Ovary (tissue), 9 donors: ENCODE data around the gene RHOBTB1. TPM values are rescaled to one million over a fixed set of nuclear protein-coding genes. Genes with fewer than 3 reads are reported as not detected.

ENCODE experiments used
- DNase-seq, 5 donors: peaks; one replicate each; pipeline ENCODE4 v3.0.0-alpha.2; 2019 to 2020
- H3K27ac ChIP-seq, 2 donors: fragments of 200-600 bp; one replicate each; pipeline versions ENCODE4 v1.5.1 to v1.8.0; 2019 to 2022
- H3K27me3 ChIP-seq: fragments of 200-600 bp; one replicate; pipeline ENCODE4 v1.8.0; 2022
- H3K36me3 ChIP-seq: fragments of 200-600 bp; sonication (generic); one replicate; pipeline ENCODE4 v1.5.1; 2019
- H3K4me1 ChIP-seq: one replicate; pipeline ENCODE4 v1.8.1; 2013; ENCODE audit warnings: mild to moderate bottlenecking, moderate library complexity; ENCODE audit not compliant: insufficient read depth
- H3K4me3 ChIP-seq: fragments of 200-600 bp; sonication (generic); one replicate; pipeline ENCODE4 v1.5.1; 2017
- H3K9me3 ChIP-seq, 2 donors: fragments of 200-600 bp in 1 of 2; sonication (generic) in 1 of 2; one replicate each; pipeline versions ENCODE4 v1.5.1 to v1.8.1; 2013 to 2019; ENCODE audit warnings: mild to moderate bottlenecking in 1 of 2, moderate library complexity in 1 of 2
- EP300 ChIP-seq: sonication (generic); formaldehyde crosslinking; IDR thresholded peaks from one replicate; pipeline ENCODE4 v1.6.1; 2017; ENCODE audit warnings: antibody characterized with exemption
- POLR2A ChIP-seq: fragments of 450-650 bp; IDR thresholded peaks from one replicate; pipeline ENCODE4 v1.6.1; 2017; ENCODE audit warnings: antibody characterized with exemption, mild to moderate bottlenecking, moderate library complexity
- WGBS, 3 donors: extraction: QIAGEN DNeasy Blood & Tissue Kit in 1 of 3; methylation state at CpG; one replicate each; pipeline versions ENCODE4 v1.1.5 to v1.1.7; 2013 to 2017; 5-methylcytosine and 5-hydroxymethylcytosine counted together
- intact Hi-C, 4 donors: fragments of 100-400 bp; cut with DNase I; formaldehyde crosslinking; loops; one replicate each; pipeline versions ENCODE4 v1.11.0 to v1.15.1; 2022 to 2023
- polyA plus RNA-seq, 2 donors: library from polyadenylated mRNA; stranded (reverse); fragments of 200-250 nt in 1 of 2; fragments of 350-450 nt in 1 of 2; fragmentation: Illumina TruSeq in 1 of 2; extraction: RNeasy Lipid Tissue Mini Kit (QIAGEN cat#74804) in 1 of 2; gene quantifications; one replicate each; pipeline ENCODE4 v1.2.3, GENCODE V29; 2013 to 2014
- total RNA-seq, 7 donors: library from RNA; depleted of rRNA in 2 of 7; stranded (reverse); fragments of >200 nt in 2 of 7; fragmentation: NEBNext Ultra II Directional in 3 of 7; extraction: Animal tissue kit (Norgen Biotek cat#: 25700) in 3 of 7; gene quantifications; one replicate each; pipeline versions ENCODE4 v1.1.0 to v1.2.4, GENCODE V29; 2016 to 2023
- TF ChIP-seq, protein P1 (sequence below), 3 donors: fragments of 450-650 bp in 2 of 3; fragments of 200-600 bp in 1 of 3; IDR thresholded peaks; one replicate each; pipeline versions ENCODE4 v1.5.1 to v1.8.0; 2016 to 2022; ENCODE audit warnings: antibody characterized with exemption in 3 of 3, mild to moderate bottlenecking in 1 of 3
- donor health status: DM: no; HTN: no; CAD: no; lungs with moderate emphysema.
- donor health status: DM: no; HTN: no; CAD: no.
- donor health status: Bipolar disorder and iron deficiency.
- donor health status: DM: yes; HTN: yes; CAD: no.
- donor health status: DM: no; HTN: no; CAD: no.
- donor health status: DM: yes; HTN: yes; CAD: no.

Gene RHOBTB1
- total and polyA plus RNA-seq, 9 donors: 5.6 to 23.9 (median 13.0) TPM

DNA sequence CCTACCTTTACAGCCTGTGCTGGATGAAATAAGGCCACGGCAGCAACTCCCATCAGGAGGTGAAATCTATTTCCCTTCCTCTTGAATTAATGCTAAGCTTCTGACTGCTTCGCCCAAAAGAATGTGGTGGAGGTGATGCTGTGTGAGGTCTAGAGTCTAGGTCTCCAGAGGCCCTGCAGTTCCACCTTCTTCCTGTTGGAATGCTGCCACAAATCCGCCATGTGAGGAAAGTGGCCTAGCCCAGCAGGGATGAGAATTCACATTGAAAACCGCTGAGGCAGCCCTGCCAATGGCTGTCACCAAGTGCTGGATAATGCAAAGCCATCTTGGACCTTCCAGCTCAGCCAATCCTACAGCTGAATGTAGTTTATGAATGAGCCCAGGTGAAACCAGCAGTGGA, 28.0 kb downstream of the RHOBTB1 start:
- Histone ChIP-seq H3K27ac (no peak overlapping the region), H3K4me1 (peaks cover 13% of the 10 kb centered on the region), H3K4me3 (no peak overlapping the region), H3K36me3 (no peaks in the 10 kb centered on the region), H3K27me3 (no peaks in the 10 kb centered on the region), H3K9me3 (no peaks in the 10 kb centered on the region)
- no peak for DNase-seq
- TF ChIP-seq POLR2A (no peak), EP300 (no peak)
- TF ChIP-seq, protein P1, sequence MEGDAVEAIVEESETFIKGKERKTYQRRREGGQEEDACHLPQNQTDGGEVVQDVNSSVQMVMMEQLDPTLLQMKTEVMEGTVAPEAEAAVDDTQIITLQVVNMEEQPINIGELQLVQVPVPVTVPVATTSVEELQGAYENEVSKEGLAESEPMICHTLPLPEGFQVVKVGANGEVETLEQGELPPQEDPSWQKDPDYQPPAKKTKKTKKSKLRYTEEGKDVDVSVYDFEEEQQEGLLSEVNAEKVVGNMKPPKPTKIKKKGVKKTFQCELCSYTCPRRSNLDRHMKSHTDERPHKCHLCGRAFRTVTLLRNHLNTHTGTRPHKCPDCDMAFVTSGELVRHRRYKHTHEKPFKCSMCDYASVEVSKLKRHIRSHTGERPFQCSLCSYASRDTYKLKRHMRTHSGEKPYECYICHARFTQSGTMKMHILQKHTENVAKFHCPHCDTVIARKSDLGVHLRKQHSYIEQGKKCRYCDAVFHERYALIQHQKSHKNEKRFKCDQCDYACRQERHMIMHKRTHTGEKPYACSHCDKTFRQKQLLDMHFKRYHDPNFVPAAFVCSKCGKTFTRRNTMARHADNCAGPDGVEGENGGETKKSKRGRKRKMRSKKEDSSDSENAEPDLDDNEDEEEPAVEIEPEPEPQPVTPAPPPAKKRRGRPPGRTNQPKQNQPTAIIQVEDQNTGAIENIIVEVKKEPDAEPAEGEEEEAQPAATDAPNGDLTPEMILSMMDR (IDR thresholded peaks at IDR 0.05): no peak
- WGBS, 3 donors: 78 to 96% (median 92%) methylated on average over 4 of the region's 4 CpGs
- intact Hi-C loops: no loop called here

DNA sequence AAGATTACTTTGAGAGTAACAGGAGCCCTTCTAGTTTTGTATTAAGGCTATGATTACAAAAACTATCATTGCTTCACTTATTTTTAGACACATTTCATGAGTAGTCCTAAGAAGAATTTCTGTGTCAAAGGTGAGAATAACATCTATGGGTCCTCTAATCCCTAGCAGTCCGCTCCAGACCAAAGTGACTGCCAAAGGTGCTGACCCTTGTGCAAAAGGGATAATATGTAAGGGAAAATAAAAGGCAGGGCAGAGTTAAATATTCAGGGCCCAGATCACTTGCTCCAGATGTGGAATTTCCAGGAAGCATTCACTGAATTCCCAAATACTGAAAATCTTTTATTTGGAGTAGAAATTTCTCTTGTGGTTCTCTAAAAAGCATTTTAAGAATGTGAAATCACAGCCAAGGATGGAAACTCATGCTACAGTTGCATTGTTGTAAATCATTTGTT, 29.3 kb downstream of the RHOBTB1 start:
- H3K4me1 ChIP-seq: peaks cover 13% of the 10 kb centered on the region
- TF ChIP-seq POLR2A: no peak
- no peak for TF ChIP-seq EP300
- TF ChIP-seq, protein P1 (IDR thresholded peaks at IDR 0.05): no peak
- 3 to 8% (median 4%) methylated on average over 1 of the region's 1 CpG for WGBS, 3 donors

DNA sequence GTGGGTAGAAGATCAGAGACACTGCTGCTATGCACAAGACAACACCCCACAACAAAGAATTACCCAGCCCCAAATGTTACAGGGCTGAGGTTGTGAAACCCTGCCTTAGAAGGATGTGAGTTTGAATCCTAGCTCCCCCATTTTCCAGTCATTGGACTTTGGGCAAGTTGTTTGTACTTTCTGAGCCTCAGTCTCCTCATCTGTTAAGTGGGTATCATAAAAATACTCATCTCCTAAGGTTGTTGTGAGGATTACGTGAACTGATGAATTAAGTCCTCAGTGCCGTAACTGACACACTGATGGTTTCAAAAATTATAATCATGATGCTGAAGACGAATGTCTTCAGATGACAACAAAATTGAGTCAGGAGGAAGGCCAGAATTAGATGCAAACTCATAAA, 30.3 kb downstream of the RHOBTB1 start:
- Histone ChIP-seq H3K4me3 (no peak overlapping the region), H3K36me3 (no peaks in the 10 kb centered on the region), H3K4me1 (peaks cover 13% of the 10 kb centered on the region), H3K27me3 (no peaks in the 10 kb centered on the region), H3K9me3 (no peaks in the 10 kb centered on the region), H3K27ac (no peak overlapping the region)
- intact Hi-C loops: no loop called here
- DNase-seq: no peak
- TF ChIP-seq, protein P1 (IDR thresholded peaks at IDR 0.05): no peak
- TF ChIP-seq POLR2A (no peak), EP300 (no peak)
- WGBS, 3 donors: 90 to 94% (median 94%) methylated on average over 3 of the region's 3 CpGs

More for the DNA sequence above, 29.3 kb downstream of the RHOBTB1 start:
- Histone ChIP-seq H3K27me3 (no peaks in the 10 kb centered on the region), H3K9me3 (no peaks in the 10 kb centered on the region), H3K36me3 (no peaks in the 10 kb centered on the region), H3K27ac (no peak overlapping the region), H3K4me3 (no peak overlapping the region)
- peak; percentile 58 to 87 (median 78) for DNase-seq
- intact Hi-C loops: no loop called here

DNA sequence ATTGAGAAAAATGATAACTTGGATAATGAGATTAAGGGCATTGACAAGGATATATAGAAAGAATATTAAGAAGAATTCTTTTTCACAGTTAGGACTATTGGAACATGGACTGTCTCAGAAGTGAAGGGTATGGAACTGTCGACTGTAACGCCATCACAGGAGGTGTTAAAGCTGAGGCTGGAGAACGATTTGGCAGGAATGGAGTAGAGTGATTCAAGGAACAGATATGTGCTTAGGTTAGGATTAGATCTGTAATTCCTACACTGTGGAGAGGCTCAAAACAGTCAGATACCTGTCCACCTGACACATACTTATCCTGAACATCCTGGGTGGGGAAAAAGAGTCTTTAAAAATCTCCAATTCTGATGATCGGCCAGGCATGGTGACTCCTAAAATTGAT, 30.9 kb downstream of the RHOBTB1 start:
- intact Hi-C loops: no loop called here
- Histone ChIP-seq H3K4me3 (no peak overlapping the region), H3K27me3 (no peaks in the 10 kb centered on the region), H3K27ac (no peak overlapping the region), H3K4me1 (peaks cover 13% of the 10 kb centered on the region), H3K36me3 (no peaks in the 10 kb centered on the region), H3K9me3 (no peaks in the 10 kb centered on the region)
- no peak for DNase-seq
- WGBS, 3 donors: 85 to 97% (median 96%) methylated on average over 4 of the region's 4 CpGs
- TF ChIP-seq, protein P1 (IDR thresholded peaks at IDR 0.05): no peak
- no peak for TF ChIP-seq EP300
- no peak for TF ChIP-seq POLR2A
